Measurements from ENCODE around the gene EGFLAM.

EGFLAM gene

GRCh38 chr5:38423276-38424147 is 165.2 kb downstream of the EGFLAM start:
- DNase-seq: no peak

DNA sequence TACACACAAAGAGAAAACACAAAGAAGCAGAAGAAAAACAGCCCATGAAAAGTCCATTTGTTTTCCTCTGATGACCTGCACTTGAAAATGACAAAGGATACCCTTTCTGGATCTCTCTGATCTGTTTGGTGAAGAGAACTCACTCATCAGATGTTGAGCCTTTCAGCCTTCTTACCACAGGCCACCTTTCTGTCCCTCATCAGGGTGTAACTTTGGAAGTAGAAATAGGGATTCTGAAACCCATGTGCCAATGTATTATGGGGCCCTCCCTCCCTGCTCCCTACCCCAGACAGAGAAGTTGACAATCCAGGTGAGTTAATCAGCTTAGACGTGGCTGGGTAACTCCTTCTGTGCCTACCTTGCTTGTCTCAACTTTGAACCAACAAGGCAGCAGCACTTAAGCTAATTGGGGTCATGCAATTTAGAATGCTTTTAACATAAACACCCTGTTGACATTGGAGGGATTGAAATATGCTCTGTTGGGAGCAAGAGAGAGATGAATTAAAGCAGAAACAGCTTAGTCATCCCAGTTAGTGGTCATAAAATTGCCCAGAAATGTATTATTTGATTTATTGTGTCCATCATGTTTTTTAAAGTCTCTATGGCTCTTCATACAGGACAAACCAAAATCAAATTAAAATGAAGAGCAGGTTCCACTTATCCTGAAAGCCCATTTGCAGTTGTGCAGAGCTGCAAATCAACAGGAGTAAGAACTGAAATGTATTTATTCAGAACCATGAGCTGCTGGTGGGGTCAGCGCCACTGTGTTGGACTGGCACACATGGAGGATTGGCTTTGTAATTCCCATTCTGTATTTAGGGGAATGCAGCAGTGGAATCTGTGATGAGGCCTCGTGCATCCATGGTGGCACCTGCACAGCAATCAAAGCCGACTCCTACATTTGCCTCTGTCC is 166.0 kb downstream of the EGFLAM start:
- DNase-seq: no peak

DNA sequence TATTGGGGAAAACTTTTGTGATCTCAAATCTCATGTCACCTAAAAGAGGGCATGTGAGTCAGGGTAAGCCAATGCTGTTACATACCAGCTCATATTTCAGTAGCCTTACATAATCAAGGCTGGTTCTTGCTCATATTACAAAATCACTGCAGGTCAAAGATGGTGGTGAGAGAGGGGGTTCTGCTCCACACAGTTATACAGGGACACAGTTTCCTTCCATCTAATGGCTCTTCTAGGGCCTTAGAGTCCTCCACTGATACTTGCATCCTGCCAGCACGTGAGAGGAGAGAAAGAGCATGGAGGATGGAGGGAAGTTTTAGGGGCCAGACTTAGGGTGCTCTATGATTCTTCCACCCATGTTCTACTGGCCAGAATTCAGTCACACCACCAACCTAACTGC is 168.1 kb downstream of the EGFLAM start:
- DNase-seq: no peak

GRCh38 chr5:38426986-38427950 is 168.9 kb downstream of the EGFLAM start:
- no peak for DNase-seq

GRCh38 chr5:38431242-38431853 is 173.0 kb downstream of the EGFLAM start:
- DNase-seq: no peak

GRCh38 chr5:38433160-38433861 is 175.0 kb downstream of the EGFLAM start:
- DNase-seq: no peak

DNA sequence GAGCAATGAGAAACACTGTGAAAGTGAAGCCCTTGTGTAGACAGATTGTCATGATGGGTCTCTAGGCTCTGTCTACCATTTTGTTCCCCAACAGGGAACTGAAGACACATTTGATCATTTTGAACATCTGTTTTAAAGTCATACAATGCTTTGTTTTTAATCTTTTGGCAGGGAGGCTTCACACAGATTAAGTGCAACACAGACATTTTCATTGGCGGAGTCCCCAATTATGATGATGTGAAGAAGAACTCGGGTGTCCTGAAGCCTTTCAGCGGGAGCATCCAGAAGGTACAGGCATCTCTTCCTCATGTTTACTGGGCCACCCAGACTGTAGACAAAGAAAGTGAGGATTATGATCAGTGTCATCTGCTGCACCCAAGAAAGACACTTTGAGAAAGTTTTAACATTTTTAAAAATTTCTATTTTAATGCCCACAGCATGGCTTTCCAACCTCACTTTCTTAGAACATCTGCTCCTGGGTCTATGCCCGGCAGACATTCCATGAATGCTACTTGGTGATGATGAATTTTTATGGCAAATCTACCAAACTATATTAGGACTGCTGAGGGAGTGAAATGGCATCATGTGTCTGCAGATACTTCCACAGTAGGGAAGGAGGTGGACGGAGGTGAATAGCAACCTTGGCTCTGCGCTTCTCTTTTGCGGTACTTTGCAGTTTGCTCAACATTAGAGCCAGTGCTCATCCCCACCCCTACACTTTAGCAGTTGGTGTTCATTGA is 176.8 kb downstream of the EGFLAM start:
- DNase-seq: no peak

- DNase-seq: no peak
Measured at GRCh38 chr5:38438757-38439156, 180.4 kb downstream of the EGFLAM start.

DNA sequence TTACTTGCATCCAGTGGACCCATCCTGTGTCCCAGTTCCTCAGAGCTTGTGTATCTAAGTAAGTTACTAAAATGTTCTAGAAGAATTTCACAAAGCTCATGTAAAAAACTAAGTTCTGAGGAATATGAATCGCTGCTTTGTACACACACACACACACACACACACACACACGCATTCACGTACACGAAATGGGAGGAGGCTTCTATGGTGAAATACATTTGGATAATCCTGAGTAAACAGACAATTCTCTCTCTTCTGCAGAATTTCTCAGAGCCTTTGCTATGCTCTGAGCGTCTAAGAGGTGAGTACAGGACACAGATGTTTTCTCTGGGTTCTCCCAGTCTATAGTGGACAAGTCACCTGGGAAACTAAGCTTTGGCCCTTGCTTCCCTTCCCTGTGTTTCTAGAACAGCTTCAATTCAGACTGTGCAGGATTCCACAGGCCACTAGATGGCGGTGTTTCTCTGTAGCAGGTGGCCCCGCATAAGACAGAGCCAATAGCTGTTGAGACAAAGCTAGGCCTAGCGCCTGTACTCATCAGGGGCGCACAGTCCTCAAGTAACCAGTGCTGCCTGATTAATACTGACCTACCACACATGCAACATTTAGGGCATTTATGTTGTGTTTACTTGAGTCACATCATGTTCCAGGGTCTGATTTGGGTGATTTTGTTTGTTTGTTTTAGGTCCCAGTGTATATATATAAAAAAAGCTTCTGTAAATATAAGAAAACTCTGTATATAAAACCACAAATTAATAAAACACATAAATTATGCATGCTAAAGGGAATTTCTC is 183.3 kb downstream of the EGFLAM start:
- peak; percentile 49 for DNase-seq

DNA sequence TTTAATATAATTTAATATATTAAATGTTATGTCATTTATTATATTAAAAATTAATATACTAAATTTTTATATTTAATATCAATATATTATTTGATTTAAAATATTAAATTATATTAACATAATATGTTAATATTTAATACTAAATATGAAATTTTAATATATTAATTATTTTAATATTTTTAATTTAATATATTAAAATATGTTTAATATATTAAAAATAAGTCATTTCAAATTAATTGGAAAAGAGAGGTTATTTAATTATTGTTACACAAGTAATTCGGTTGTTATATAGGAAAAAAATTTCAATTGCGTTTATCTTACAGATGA is 183.9 kb downstream of the EGFLAM start:
- no peak for DNase-seq

DNA sequence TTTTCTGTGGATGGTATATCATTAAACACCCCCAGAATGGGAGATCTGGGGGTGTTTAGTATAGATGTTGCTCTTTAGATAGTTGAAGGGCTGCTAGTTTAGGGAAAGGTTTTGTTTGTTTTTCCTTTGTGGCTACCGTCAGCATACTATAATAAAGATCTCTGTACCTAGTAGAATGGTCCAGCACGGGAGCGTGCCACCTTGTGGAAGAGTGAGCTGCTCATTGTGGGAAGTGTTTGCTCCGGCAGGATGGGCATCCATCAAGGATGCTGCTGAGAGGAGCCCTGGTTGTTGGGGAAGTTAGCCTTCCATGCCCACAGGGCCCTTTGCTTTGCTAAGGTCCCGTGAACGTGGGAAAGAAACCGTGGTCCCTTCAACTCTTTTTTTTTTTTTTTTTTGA is 185.0 kb downstream of the EGFLAM start:
- DNase-seq: no peak

- no peak for DNase-seq
Measured at GRCh38 chr5:38445374-38446028, 187.1 kb downstream of the EGFLAM start.

GRCh38 chr5:38446029-38446522 is 187.7 kb downstream of the EGFLAM start:
- DNase-seq: no peak

DNA sequence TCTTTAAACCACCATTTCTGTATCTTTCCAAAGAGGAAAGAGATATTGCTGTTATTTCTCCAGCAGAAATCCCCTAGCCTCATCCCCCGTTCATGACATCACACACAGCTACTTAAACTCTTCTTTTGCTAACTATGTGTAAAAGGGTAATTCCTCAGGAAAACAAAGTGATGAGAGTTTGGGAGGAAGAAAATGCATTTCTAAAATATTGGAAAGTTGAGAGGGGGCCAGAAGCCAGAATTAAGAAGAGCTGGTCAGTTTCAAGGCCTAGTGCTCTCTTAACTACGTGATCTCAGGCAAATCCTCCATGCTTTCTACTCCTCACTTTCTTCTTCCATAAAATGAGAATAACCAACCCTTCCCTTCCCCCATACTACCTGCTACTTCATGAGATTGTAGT is 188.7 kb downstream of the EGFLAM start:
- no peak for DNase-seq

GRCh38 chr5:38447786-38448185 is 189.4 kb downstream of the EGFLAM start:
- no peak for DNase-seq

DNA sequence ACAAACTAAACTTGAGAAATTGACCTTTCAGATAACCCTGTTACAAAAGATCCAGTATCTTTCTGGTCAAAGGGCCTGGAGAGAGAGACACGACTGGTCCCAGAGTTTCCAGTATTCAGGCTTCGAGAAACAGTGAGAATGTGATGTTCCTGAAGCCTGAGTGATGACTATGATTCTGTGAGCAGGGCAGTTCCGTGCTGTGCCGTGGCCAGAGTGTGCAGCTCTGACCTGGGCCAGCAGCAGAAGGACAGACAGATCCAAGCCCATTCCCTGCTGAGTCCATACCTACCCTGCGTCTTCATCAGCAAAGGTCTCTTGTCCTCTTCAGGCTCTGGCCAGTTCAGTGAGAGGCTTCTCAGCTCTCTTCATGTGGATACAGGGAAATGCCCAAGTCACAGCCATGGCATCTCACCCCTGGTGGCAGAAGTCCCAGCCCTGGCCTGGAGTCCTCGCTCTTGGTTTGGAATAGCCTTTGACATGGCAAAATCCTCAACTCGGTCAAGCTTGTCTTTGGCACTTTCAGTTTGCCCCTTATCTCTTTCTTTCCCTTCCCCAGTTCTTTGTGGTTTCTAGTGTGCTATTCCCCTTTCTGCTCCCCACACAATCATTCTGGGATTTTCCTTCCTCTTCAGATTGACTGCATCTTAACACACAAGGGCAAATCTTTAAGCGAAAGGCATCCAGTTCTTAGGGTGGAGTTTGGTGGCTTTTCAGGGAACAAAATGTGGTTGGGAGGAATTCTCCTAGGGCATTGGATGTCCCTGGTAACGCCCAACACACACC is 190.4 kb downstream of the EGFLAM start:
- DNase-seq: no peak

- DNase-seq: no peak
Measured at GRCh38 chr5:38450627-38451026, 192.3 kb downstream of the EGFLAM start.

DNA sequence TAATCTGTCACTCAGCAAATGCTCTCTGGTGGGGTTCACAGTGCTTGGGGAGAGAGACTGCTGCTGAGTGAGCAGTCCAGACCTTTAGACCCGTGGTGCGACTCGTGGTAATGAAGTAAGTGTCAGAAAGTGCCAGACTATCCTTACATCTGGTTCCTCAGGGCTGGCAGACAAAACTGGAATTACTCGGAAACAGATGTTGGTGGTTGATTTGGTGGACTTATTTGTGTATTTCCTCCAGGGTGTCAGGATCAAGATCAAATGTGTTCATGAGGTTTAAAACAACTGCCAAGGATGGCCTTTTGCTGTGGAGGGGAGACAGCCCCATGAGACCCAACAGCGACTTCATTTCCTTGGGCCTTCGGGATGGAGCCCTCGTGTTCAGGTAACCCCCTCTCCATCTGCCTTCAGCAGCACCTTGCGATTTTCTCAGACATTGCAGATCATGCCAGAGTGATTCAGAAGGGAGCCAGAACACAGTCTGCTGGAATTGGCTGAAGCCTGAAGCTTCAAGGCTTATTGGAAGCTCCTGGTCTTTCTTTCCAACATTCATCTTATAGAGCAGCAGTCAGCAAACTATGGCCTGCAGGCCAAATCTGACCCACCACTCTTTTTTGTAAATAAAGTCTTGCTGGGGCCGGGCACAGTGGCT is 192.8 kb downstream of the EGFLAM start:
- DNase-seq: no peak
